ENCODE measurements around the gene UST. TPM values are rescaled to one million over a fixed set of nuclear protein-coding genes. Genes with fewer than 3 reads are reported as not detected.

UST gene
- total RNA-seq, 1 donor from 2014 or later = 9.7 TPM

DNA sequence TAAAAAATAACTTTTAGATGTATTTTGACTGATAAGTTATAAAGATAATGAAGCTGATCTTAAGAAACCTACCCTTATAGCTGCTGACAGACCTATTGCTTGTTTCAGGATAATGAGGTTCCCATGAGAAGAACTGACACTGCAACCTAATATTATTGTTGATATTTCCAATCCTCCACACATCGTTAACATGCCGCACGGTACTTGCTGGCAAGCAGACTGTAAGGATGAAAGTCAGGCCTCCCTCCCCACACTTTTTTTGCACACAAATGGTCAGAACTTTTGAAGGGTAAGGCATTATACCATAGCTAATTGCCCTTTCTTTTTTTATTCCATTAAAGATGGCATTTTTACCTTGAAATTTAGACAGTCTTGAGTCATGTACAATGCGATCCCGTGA lies 210.9 kb downstream of the UST start:
- TF ChIP-seq, protein P1, sequence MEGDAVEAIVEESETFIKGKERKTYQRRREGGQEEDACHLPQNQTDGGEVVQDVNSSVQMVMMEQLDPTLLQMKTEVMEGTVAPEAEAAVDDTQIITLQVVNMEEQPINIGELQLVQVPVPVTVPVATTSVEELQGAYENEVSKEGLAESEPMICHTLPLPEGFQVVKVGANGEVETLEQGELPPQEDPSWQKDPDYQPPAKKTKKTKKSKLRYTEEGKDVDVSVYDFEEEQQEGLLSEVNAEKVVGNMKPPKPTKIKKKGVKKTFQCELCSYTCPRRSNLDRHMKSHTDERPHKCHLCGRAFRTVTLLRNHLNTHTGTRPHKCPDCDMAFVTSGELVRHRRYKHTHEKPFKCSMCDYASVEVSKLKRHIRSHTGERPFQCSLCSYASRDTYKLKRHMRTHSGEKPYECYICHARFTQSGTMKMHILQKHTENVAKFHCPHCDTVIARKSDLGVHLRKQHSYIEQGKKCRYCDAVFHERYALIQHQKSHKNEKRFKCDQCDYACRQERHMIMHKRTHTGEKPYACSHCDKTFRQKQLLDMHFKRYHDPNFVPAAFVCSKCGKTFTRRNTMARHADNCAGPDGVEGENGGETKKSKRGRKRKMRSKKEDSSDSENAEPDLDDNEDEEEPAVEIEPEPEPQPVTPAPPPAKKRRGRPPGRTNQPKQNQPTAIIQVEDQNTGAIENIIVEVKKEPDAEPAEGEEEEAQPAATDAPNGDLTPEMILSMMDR (conservative IDR thresholded peaks at IDR 0.05) = no peak
- Mint-ChIP-seq H3K36me3 (peaks cover 19% of the 10 kb centered on the region), H3K4me3 (no peak overlapping the region), H3K4me1 (ENCODE audit: unreplicated experiment) (peaks cover 12% of the 10 kb centered on the region), H3K9me3 (peaks cover 10% of the 10 kb centered on the region), H3K27ac (no peak overlapping the region), H3K27me3 (no peaks in the 10 kb centered on the region)
- DNase-seq (ENCODE audit: extremely low spot score, unreplicated experiment) = no peak

DNA sequence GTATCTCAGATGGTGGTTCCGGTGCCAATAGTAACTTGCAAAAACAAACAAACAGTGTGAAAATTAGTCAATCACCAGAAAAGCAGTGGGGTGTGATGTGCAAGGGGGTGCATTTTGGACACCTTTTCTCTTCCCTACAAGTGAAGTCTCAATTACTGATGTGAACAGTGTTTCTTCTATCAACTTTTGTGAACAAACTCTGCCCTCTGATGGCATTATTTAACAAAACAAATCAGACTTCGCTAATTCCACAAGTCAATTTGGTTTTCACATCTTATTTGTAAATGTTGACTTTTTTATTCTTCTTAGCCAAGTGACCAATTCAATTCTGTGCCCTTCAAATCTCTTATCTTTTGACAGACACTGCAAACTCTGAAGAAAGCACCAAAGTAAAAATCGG lies 212.2 kb downstream of the UST start:
- Mint-ChIP-seq H3K4me1 (ENCODE audit: unreplicated experiment) (peaks cover 13% of the 10 kb centered on the region), H3K4me3 (no peak overlapping the region), H3K36me3 (peaks cover 19% of the 10 kb centered on the region), H3K27me3 (no peaks in the 10 kb centered on the region), H3K9me3 (peaks cover 10% of the 10 kb centered on the region), H3K27ac (no peak overlapping the region)
- TF ChIP-seq, protein P1 (conservative IDR thresholded peaks at IDR 0.05) = no peak
- DNase-seq (ENCODE audit: extremely low spot score, unreplicated experiment) = no peak

DNA sequence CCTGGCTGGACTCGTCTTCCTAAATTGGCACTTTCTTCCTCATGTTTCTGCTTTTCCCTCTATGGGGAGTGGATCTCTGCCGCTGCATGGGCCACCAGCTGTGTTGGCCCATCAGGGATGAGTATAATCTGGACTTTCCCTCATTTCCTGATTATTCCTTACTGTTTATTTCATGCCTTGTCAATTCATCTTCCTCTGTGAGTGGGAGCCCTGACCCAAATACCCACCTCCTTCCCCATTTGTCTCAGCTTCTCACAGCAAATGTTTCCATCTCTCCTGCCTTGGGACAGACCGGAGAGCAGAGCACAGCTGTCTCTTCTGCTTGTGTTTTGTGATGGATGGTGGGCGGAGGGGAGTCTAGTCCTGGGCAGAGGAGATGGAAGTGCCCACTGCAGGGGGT lies 212.7 kb downstream of the UST start:
- Mint-ChIP-seq H3K36me3 (peaks cover 19% of the 10 kb centered on the region), H3K27ac (no peak overlapping the region), H3K9me3 (peaks cover 10% of the 10 kb centered on the region), H3K4me1 (ENCODE audit: unreplicated experiment) (peaks cover 13% of the 10 kb centered on the region), H3K4me3 (no peak overlapping the region), H3K27me3 (no peaks in the 10 kb centered on the region)
- TF ChIP-seq, protein P1 (conservative IDR thresholded peaks at IDR 0.05) = no peak
- DNase-seq (ENCODE audit: extremely low spot score, unreplicated experiment) = no peak

DNA sequence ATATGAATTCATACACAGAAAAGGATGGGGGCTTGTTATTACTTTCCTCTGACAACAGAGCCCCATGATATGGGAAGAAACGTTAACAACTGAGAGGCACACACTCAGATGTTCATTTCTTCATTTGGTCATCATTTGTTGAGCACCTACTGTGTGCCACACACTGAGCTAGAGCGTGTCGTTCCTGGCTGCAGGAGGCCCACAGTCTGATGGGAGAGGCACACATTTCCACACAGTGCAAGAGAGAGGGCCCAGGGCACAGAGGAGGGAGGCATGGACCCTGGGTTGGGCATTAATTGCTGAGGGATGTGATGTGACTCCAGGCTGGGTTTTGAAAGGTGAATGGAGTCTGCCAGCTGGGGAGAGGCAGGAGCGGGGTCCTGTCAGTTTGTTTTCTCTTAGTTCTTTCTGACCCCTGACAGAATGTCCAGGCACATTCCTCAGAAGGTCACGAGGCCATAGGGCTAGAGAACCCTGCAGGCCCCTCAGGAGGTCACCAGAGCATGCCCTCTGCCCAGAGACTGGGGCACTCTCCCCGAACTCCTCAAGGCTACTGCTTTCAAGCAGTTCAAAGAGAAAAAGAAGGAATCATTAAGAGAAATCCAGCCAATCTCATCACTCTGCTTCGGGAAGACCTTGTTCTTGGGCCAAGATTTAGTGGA lies 216.2 kb downstream of the UST start:
- Mint-ChIP-seq H3K4me1 (ENCODE audit: unreplicated experiment) (peaks cover 13% of the 10 kb centered on the region), H3K36me3 (peaks cover 11% of the 10 kb centered on the region), H3K27ac (no peak overlapping the region), H3K4me3 (no peak overlapping the region), H3K27me3 (no peaks in the 10 kb centered on the region), H3K9me3 (no peaks in the 10 kb centered on the region)
- no peak for DNase-seq (ENCODE audit: extremely low spot score, unreplicated experiment)
- TF ChIP-seq, protein P1 (conservative IDR thresholded peaks at IDR 0.05) = no peak

DNA sequence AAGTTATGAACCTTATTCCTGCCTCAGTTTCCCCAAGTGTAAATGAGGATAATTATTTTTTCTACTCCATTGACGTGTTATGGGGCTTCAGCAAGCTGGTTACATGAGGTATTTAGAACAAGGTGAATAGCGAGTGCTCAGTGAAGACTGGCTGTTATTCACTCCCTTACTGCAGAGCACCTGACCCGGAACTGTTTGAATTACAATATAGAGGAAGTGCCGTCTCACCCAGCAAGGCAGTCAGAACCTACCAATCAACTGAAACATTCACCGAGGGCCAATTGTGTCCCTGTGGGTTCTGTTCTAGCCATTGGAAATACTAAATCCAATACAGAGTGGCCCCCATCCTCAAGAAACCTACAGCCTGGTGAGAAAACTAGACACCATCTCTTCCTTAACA lies 216.9 kb downstream of the UST start:
- Mint-ChIP-seq H3K4me3 (no peak overlapping the region), H3K36me3 (peaks cover 11% of the 10 kb centered on the region), H3K4me1 (ENCODE audit: unreplicated experiment) (peaks cover 12% of the 10 kb centered on the region), H3K9me3 (no peaks in the 10 kb centered on the region), H3K27me3 (no peaks in the 10 kb centered on the region), H3K27ac (no peak overlapping the region)
- TF ChIP-seq, protein P1 (conservative IDR thresholded peaks at IDR 0.05) = no peak
- no peak for DNase-seq (ENCODE audit: extremely low spot score, unreplicated experiment)
